GM21786 (cell line): ENCODE results near the gene TGM6.

Source experiments
- ATAC-seq: cut with Tn5 transposase; IDR thresholded peaks from one replicate; pipeline ENCODE4 v1.9.1; 2021; ENCODE audit not compliant: unreplicated experiment

TGM6 gene

DNA sequence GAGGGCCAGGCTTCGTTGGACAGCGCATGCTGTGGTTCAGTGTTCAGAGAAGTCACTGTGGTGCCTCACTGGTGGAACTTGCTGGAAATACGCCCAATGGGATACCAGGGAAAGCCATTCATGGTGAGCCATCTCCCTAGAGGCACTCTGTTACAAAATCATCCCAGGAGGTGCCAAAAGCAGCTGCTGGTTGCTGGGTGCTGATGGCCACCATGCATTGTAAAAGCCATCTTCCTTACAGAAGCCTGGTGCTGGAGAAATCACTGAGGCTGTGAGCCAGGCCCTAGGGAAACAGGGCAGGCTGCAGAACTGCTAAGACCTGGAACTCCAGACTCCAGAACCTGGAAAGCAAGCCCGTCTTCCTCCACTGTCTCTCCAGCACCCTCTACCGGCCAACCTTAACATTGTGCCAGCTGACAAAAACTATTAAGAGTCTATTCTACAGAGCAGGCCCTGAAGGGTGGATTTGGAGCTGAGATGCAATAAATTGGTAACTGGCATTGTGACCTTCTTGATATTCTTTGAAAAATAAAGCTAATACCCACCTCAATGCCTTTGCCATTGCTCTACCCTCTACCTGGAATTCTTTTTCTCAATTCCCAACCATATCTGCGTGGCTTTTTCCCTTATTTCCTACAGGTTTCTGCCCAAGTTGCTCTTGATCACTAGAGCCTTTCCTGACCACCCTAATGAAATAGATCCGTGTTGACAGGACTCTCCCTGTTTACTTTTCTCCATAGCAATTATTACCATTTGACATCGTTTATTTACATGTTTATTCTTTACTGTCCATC is 71.4 kb downstream of the TGM6 start:
- no peak for ATAC-seq

DNA sequence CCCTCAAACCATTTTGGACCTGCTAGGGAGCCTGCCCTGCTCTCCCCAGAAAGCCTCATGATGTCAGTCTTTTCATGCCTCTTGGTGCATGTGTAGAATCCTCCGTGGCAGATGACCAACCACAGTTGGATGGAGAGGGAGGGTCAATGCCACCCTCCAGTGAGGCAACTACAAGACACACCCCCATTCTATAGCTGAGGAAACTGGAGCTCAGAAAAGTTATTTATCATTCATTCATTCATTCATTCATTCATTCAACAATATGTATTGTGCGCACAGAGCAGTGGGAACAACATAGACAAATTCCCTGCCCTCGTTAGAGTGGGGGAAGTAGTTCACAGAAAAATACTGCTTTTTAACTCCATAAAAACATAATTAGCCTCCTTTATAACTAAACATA is 73.1 kb downstream of the TGM6 start:
- no peak for ATAC-seq

DNA sequence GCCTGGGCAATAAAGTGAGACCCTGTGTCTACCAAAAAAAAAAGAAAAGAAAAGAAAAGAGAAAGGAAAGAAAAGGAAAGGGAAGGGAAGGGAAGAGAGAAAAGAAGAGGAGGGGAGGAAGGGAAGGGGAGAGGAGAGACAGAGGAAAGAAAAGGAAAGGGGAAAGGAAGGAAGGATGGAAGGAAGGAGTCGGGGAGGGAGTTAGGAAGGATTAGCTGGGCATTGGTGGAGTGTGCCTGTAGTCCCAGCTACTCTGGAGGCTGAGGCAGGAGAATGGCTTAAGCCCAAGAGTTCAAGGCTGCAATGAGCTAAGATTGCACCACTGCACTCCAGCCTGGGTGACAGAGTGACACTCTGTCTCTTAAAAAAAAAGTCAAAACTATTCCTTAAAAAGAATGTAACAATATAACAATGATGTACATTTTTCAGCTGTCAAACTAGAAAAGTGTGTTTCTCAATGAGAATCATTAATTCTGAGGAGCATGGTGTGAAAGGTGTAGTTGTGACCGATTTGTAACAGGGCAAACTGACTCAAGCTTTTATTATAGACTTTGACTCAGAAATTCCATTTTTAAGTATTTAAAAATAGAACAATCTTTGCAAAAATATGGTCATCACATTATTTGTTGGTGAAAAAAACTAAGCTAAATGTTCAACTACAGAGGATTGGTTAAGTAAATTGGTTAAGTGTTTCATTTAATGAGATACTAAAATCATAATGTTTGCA is 75.2 kb downstream of the TGM6 start:
- no peak for ATAC-seq

DNA sequence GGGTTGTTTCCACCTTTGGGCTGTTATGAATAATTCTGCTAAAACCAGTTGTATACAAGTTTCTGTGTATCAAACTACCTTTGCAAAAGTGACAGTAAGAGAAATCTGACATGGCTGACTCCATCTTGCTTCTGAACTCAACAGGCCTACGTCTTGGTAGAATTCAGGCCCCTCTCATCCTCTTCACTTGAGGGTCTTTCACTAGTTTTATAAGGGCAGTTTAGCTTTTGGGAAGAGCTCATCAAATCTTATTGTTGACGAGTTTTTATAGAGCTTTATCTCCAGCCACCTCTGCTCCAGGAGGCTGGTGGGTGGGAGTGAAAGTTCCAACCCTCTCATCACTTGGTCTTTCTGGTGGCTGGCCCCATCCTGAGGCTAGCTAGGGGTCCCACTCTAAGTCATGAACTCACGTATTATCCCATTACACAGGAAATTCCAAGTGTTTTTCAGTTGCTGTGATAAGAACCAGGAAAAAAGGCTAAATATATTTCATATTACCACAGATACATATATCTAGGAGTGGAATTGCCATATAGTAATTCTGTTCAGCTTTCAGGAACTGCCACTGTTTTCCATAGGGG is 78.3 kb downstream of the TGM6 start:
- no peak for ATAC-seq

DNA sequence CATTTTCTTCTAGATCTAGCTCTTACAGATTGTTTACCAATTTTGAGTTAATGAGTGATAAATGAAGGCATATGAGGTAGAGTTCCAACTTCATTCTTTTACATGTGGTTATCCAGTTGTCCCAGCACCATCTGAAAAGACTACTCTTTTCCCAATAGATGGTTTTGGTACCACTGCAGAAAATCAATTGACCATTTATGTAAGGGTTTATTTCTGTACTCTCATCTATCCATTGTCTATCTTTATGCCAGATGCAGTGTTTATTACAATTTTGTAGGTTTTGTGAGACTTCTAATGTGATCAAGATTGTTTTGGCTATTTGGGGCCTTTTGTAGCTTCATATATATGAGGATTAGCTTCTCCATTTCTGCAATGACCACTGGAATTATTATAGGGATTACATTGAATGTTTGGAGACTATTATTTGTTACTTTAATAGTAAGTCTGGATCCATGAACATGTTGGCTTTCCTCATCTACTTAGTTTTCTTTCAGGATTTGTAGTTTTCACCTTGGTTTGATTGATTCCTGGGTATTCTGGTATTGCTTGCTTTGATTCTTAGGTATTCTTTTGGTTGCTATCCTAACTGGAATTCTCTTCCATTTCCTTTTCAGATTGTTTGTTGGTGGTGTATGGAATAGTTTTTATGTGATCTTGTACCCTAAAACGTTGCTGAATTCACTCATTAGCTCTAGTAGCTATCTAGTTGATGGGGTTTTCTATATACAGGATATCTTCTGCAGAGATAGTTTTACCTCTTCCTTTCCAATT is 79.5 kb downstream of the TGM6 start:
- no peak for ATAC-seq

DNA sequence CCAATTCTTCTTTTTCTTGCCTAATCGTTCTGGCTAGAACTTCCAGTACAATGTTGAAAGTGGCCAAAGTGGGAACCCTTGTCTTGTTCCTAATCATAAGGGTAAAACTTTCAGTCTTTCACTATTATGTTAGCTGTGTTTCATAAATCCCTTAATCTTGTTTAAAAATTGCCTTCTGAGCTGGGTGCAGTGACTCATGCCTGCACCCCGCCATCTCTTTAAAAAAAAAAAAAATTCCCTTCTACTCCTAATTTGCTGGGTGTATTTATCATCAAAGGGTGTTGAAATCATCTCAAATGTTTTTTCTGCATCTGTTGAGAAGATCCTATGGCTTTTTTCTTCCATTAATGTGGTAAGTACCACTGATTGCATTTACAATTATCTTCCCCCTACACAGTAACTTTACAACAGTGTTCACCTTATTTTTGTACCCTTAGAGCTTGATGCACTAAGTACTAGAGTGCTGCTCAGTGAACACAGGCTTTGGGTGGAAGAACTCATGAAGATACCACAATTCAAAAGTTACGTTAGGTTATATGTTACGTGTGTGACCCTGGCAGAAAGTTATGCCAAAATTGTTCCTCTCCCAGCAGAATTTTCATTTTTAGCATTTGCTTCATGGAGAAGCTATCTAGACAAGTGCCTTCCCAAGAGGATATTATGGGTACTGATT is 80.2 kb downstream of the TGM6 start:
- no peak for ATAC-seq

DNA sequence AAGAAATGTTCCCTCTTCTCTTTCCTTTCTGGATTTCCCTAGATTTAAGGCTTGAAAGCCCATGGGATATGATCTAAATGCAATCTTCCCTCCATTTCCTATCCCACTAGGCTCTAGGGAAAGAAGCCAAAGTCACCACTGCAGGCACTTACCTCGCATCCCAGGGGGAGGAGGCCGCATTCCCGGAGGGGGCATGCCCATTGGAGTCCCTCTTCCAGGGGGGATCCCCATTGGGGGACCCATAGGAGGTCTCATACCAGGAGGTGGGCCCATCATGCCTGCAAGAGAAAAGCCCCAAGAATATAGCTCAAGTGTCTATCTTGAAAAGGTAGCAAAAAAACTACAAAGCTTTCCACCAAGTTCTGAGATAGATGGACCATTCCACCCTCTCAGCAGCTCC is 81.8 kb downstream of the TGM6 start:
- ATAC-seq: no peak

DNA sequence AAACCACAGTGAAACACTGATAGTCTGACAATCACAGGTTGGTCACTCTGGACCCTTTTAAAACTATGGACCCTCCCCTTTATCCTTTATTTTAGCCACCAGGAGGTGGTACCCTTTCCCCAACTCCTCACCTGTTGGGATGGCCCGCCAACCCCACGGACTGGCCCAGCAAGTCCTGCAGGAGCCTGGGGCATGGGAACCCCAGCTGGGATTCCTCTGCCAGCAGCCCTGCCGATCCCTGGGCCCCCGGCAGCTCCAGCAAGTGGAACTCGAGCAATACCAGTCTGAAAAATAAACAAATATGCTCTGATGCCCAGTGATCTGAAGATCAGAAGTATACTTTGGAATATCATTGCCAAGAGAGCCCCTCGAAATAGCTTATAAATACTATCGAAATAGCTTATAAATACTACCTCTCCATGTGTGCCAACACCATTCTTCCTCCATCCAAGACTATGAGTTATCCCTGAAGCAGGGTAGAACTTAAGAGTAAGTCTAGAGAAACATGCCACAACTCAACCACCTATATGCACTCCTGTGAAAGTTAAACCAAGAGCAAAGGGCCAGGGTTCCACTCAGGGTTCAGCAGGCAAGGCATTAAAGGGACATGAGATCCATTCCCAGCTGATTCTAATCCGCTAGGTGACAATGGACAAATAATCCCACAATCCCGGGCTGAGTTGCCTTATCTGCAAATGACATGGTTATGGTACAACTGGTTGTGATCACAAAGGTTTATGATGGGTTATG is 83.1 kb downstream of the TGM6 start:
- ATAC-seq: no peak

DNA sequence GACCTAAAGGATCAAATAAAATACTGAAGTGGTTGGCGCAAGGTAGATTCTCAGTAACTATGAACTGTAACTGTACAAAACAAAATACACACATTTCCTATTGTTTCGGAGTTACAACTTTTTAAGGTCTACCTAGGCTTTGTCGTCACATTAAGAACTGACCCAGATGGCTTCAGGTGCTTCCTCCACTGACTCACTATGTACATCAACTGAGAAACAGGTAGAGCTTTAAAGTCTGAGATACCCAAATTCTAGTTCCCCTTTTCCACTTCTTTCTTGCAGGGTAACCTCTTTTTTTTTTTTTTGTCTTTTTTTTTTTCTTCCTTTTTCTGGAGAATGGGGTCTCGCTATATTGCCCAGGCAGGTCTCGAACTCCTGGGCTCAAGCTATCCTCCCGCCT is 84.4 kb downstream of the TGM6 start:
- no peak for ATAC-seq

DNA sequence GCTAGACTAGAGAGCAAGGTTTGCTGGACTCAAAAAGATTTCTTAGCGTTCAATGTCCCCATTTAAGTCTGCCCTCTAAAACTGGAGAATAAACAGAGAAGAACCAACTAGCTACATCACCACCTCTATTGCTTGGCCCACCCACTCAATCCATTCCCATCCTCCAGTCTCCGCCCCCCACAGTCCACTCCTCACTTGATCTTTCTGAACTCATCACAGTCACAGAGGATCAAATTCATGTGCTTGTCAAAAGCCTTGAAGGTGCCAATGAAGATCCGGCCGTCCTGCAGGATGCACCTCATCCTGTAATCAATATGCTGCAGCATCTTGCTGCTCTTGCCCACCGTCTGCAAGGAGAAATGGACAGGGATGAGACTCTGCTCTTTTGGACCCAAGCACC is 86.7 kb downstream of the TGM6 start:
- ATAC-seq: no peak

DNA sequence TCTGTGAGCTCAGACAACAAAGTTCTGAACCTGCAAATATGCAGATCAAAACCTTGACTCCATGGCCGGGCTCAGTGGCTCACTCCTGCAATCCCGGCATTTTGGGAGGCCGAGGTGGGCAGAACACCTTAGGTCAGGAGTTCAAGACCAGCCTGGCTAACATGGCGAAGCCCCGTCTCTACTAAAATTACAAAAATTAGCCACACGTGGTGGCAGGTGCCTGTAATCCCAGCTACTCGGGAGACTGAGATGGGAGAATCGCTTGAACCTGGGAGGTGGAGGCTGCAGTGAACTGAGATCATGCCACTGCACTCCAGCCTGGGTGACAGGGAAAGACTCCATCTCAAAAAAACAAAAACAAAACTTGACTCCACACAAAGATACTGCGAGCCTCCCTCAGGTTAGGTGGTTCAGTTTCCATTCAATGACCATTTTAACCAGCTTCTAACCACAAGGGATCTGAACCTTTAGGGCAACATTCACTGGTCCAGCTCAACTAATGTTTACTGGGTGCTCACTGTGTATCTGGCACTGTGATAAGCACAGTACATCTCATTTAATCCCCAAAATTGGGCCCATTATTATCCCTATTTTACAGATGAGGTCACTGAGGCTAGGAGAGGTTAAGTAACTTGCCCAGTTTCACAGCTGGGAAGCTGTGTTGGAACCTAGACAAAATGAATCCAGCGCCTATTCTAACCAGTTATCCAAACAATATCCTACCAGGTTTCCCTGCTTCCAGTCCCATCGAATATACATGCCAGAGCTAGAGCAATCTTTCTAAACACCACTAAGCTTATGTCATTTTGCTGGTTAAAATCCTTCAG is 88.1 kb downstream of the TGM6 start:
- ATAC-seq: no peak

DNA sequence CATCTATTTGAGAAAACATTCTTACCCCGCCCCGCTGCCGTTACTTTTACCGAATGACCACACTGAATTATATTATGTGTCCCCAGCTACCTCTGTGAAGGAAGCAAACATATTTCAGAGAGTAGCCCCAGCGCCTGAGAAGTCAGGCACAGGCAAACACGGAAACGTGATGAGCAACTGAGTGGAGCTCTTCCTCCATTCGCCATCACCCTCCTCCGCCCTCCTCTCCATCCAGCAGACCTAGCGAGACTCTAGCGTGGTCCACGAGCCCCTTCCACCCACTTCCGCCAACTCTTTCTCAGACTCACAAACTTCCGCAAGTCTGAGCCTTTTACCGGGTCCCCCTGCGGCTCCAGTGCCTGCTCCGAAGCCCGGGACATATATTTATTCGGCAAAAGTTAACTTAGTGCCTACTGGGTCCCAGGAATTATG is 89.3 kb downstream of the TGM6 start:
- ATAC-seq: peak; percentile 15

DNA sequence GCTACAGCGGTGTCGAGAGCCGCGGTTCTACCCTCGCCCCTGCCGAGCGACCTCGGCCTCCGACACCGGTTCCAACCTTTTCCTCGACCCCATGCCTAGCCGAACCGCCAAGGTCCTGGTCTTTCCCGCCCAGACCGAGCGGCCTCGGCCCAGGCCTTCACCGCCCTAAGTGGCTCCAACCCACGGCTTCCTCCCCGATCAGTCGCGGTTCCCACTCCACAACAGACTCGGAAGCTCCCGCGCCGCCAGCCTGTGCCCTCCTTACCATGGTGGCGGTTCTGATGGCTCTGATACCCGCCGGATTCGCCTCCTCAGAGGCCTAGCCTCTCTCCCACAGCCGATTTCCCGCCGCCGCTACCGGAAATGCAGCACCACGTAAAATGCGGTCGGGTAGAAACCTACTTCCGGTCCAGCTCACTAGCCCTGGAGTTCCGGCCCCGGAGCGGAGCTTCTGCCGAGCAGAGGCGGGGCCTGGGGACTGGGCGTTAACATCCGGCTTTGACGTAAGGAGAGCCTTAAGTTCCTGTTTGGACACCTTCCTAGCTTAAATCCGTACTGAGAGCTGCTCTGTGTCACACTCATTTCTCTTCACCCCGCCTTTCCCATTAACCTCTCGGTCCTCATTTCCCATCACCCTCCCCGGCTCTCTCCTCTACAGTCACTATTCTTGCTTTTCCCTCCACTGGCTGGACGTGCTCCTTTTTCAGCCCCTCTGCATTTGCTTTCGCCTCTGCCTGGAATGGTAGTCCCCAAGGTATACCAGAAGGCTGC is 89.9 kb downstream of the TGM6 start, which contains the start of gene SNRPB:
Gene SNRPB, minus strand, starts transcription at position 367 of the 771 bp plus-strand sequence. Its CDS starts 99 bp downstream, at position 268.
- peak; percentile 98 for ATAC-seq

DNA sequence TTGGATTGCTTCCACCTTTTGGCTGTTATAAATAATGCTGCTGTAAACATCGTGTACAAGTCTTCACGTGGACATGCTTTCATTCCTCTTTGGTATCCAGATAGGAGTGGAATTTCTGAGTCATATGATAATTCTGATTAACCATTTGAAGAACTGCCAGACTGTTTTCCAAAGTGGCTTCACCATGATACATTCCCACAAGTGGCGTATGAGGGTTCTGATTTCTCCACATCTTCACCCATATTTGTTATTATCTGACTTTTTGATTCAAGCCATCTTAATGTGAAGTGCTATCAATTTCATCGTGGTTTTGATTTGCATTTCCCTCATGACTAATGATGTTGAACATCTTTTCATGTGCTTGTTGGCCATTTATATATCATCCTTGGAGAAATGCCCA is 92.8 kb downstream of the TGM6 start:
- no peak for ATAC-seq

DNA sequence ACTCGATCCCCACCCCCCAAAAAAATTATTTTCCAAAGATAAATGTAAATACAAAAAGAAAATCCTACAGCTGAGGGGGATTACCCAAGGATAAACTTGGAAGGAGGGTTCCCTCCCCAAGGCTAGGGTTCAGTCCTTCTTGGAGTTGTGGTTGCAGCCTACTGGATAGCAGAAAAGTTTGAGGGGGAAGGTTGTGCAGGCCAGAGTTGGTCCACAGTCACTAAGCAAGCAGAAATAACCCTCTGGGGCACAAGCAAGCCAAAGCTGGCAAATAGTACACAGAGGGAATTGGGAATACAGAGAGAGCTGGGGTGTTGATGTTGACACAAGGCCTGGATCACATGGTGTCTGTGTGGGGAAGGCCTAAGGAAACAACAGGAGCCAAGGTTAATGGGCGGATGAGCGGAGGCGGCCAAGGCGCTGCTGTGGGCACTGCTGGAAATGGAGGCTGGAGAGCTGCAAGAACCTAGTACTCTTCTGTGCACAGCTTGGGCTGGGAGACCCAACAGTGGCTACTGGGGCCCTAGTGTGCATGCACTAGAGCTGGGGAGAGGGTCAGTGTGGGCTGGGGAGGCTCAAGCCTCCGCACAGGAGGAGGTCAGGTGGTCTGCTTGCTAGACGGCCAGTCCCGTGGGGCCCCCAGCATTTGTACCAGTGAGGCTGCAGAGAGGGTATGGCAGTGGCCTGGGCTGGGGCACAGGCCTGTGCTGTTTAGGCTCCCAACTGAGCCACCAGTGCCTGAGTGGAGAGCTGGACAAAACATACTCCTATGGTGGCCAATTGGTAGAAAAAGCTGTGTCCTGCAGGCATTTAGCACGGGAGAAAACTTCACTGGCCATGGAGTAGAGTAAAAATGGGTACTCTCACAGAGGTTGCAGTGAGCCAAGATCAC is 95.4 kb downstream of the TGM6 start:
- no peak for ATAC-seq

DNA sequence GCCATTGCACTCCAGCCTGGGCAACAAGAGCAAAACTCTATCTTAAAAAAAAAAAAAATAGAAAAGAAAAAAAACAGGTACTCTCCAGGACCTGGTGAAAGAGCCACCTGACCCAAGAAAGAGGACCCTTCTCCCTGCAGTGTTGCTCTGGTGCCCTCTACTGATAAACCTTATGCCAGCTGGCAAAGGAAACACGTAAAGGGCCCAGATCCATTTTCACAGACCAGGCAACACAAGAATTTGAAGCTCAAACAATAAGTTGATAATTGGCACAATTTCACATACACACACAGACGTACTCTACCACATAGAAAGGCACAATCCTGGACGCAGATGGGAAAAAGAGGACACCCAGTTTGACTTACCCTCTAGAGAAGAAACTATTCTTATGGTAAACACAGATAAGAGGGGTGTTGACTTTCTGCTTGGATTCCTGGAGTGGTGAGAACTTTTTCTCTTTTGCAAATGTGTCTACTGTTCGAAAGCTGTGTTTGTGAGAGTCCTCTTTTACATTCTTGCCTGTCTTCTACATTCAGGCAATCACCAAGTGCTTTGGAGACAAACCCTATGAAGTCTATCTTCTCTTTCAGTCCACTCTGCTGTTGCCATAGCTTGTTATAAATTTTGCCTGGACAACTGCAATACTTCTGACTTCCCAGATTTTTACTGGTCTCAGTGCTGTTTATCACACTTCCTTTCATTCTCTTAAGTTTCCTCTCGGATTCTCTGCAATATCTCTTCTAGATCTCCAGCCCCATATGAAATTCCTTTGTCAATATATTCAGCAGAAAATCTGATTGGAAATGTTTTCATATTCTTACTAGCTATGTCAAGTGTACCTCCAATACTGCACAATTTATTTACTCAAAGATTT is 96.3 kb downstream of the TGM6 start:
- ATAC-seq: no peak
